Adrenal gland (tissue), 12 donors: ENCODE data around the gene LDB1. TPM values are rescaled to one million over a fixed set of nuclear protein-coding genes. Genes with fewer than 3 reads are reported as not detected.

Source experiments
- DNase-seq, 7 donors: peaks; one replicate each; pipeline ENCODE4 v3.0.0-alpha.2; 2019 to 2020
- H3K27ac ChIP-seq, 5 donors: fragments of 200-600 bp; sonication (generic) in 4 of 5; 1 replicate in 3 of 5; 2 replicates in 2 of 5; pipeline versions ENCODE4 v1.5.1 to v1.8.0; 2016 to 2020; ENCODE audit warnings: mild to moderate bottlenecking in 1 of 5
- H3K27me3 ChIP-seq: fragments of 200-600 bp; 2 replicates; pipeline ENCODE4 v1.8.0; 2021
- H3K36me3 ChIP-seq, 2 donors: fragments of 200-600 bp; replicated peaks in 1 of 2; 1 replicate in 1 of 2; 2 replicates in 1 of 2; pipeline versions ENCODE4 v1.5.1 to v1.8.0; 2018 to 2022
- H3K4me1 ChIP-seq, 2 donors: fragments of 200-600 bp; replicated peaks in 1 of 2; 1 replicate in 1 of 2; 2 replicates in 1 of 2; pipeline versions ENCODE4 v1.5.1 to v1.8.0; 2018 to 2021
- H3K4me3 ChIP-seq, 4 donors: fragments of 200-600 bp; sonication (generic) in 3 of 4; one replicate each; pipeline ENCODE4 v1.5.1; 2016 to 2018
- H3K9me3 ChIP-seq, 3 donors: fragments of 200-600 bp; sonication (generic) in 1 of 3; replicated peaks in 1 of 3; 1 replicate in 2 of 3; 2 replicates in 1 of 3; pipeline versions ENCODE4 v1.5.1 to v1.8.0; 2016 to 2021
- CTCF ChIP-seq, 6 experiments: fragments of 450-650 bp in 4 of 6; fragments of 200-600 bp in 2 of 6; sonication (generic) in 1 of 6; IDR thresholded peaks; 1 replicate in 5 of 6; 2 replicates in 1 of 6; pipeline versions ENCODE4 v1.5.1 to v1.8.0; 2016 to 2021; ENCODE audit warnings: antibody characterized with exemption in 6 of 6, mild to moderate bottlenecking in 2 of 6, moderate library complexity in 1 of 6
- POLR2A ChIP-seq, 2 donors: fragments of 450-650 bp; IDR thresholded peaks; one replicate each; pipeline ENCODE4 v1.6.1; 2017; ENCODE audit warnings: antibody characterized with exemption in 2 of 2, mild to moderate bottlenecking in 2 of 2, moderate library complexity in 1 of 2
- WGBS, 4 donors: extraction: QIAGEN DNeasy Blood & Tissue Kit in 2 of 4; methylation state at CpG; one replicate each; pipeline versions ENCODE4 v1.1.5 to v1.1.7; 2013 to 2017; 5-methylcytosine and 5-hydroxymethylcytosine counted together
- intact Hi-C, 2 donors: fragments of 100-400 bp; cut with DNase I; formaldehyde crosslinking; loops; one replicate each; pipeline versions ENCODE4 v1.14.1 to v1.15.0; 2022 to 2023
- polyA plus RNA-seq, 3 donors: library from polyadenylated mRNA; stranded (reverse); fragments of 200-250 nt in 2 of 3; fragments of 350-450 nt in 1 of 3; fragmentation: Illumina TruSeq in 1 of 3; extraction: RNeasy Lipid Tissue Mini Kit (QIAGEN cat#74804) in 1 of 3; gene quantifications; one replicate each; pipeline ENCODE4 v1.2.3, GENCODE V29; 2013 to 2014
- small RNA-seq, 2 donors: library from RNA; depleted of rRNA; stranded (forward); fragments of <200 nt; gene quantifications; one replicate each; pipeline ENCODE3, GENCODE V24; 2016
- total RNA-seq, 9 donors: library from RNA; depleted of rRNA in 4 of 9; stranded (reverse); fragments of >200 nt in 4 of 9; fragments of 120-200 nt in 1 of 9; fragmentation: NEBNext Ultra II Directional in 1 of 9; extraction: Animal tissue kit (Norgen Biotek cat#: 25700) in 1 of 9; gene quantifications; one replicate each; pipeline versions ENCODE4 v1.1.0 to v1.2.4, GENCODE V29; 2013 to 2023
- donor health status: healthy with polysubstance abuse.
- donor health status: Bipolar disorder and iron deficiency.
- donor health status: DM: yes; HTN: yes; CAD: no.
- donor health status: DM: no; HTN: no; CAD: no.
- donor health status: DM: no; HTN: no; CAD: no.
- donor health status: DM: yes; HTN: yes; CAD: no.

The LDB1 gene
- total and polyA plus RNA-seq, 12 donors = 24.1 to 76.9 (median 47.8) TPM

- peak in 1 of 6 experiments; percentile 4 for TF ChIP-seq CTCF (IDR thresholded peaks at IDR 0.05)
- peak; percentile 78 to 82 for TF ChIP-seq POLR2A (IDR thresholded peaks at IDR 0.05)
- intact Hi-C loops = loop anchor here in 1 of 2 donors (10.0 kb wide), 1 partner anchor 230 kb away; no protein-coding TSS in a partner anchor
- Histone ChIP-seq H3K27me3 (no peaks in the 10 kb centered on the region), H3K4me1 (peaks cover 11 to 15% of the 10 kb centered on the region in 2 donors), H3K27ac (peak within 1 kb of the TSS; percentile 74 to 95 (median 87)), H3K4me3 (peak within 1 kb of the TSS; percentile 59 to 98 (median 88)), H3K36me3 (no peaks in the 10 kb centered on the region), H3K9me3 (no peaks in the 10 kb centered on the region)
- DNase-seq = peak; percentile 88 to 93 (median 90)
- 1 to 5% (median 2%) methylated on average over 11 to 61 of the region's 61 CpGs for WGBS, 4 donors
Measured at GRCh38 chr10:102064868-102065560, 55.2 kb downstream of the LDB1 start, which contains the start of gene HPS6. Gene HPS6, plus strand, starts transcription at chr10:102065349. Its CDS starts 126 bp downstream, at chr10:102065475.

- TF ChIP-seq CTCF (IDR thresholded peaks at IDR 0.05) (no peak), POLR2A (IDR thresholded peaks at IDR 0.05) (no peak)
- peaks cover 11 to 15% of the 10 kb centered on the region in 2 donors for H3K4me1 ChIP-seq
- DNase-seq = no peak
- WGBS, 4 donors = 50 to 60% (median 55%) methylated on average over 2 of the region's 2 CpGs
- H3K4me3 ChIP-seq = peak overlapping the region in 1 of 4 donors; percentile 79
- H3K27ac ChIP-seq = peak overlapping the region in 4 of 5 donors; percentile 79 to 95 (median 90)
- H3K36me3 ChIP-seq = no peaks in the 10 kb centered on the region
- intact Hi-C loops = loop anchor here in 1 of 2 donors (10.0 kb wide), 1 partner anchor 230 kb away; no protein-coding TSS in a partner anchor
- no peaks in the 10 kb centered on the region for H3K9me3 ChIP-seq
- H3K27me3 ChIP-seq = no peaks in the 10 kb centered on the region
Measured at GRCh38 chr10:102064503-102064867, 55.7 kb downstream of the LDB1 start.

- no peaks in the 10 kb centered on the region for H3K36me3 ChIP-seq
- intact Hi-C loops = loop anchor here in 1 of 2 donors (10.0 kb wide), 1 partner anchor 225 kb away; no protein-coding TSS in a partner anchor
- no peak overlapping the region for H3K4me3 ChIP-seq
- H3K27ac ChIP-seq = no peak overlapping the region
- no peaks in the 10 kb centered on the region for H3K9me3 ChIP-seq
- peaks cover 0 to 3% of the 10 kb centered on the region in 2 donors for H3K4me1 ChIP-seq
- DNase-seq = no peak
- TF ChIP-seq CTCF (IDR thresholded peaks at IDR 0.05) (no peak), POLR2A (IDR thresholded peaks at IDR 0.05) (no peak)
- no peaks in the 10 kb centered on the region for H3K27me3 ChIP-seq
Measured at GRCh38 chr10:102059987-102060386, 60.2 kb downstream of the LDB1 start.

Small RNA genes lying within 50 kb of the gene (small RNA-seq; reads per million reads assigned to genes)
- 0 reads per million in 2 donors for gene AL500527.1
- gene AL500527.2 = 0 reads per million in 2 donors

Other genes with a start within 250 kb of the LDB1 start
- 10 to 100 TPM; 12.6 to 29.7 (median 18.2) TPM for gene ARMH3, start 64.2 kb downstream of the LDB1 start, total RNA-seq
- gene ARMH3, start 64.2 kb downstream of the LDB1 start, polyA plus RNA-seq = 10 to 100 TPM; 13.9 to 23.1 (median 16.7) TPM
- 10 to 100 TPM; 17.2 to 46.0 (median 25.1) TPM for gene HPS6, start 55.0 kb downstream of the LDB1 start, total RNA-seq
- 10 to 100 TPM in 1 of 3 donors, 1 to 10 TPM in 2; 4.5 to 13.0 (median 9.5) TPM for gene HPS6, start 55.0 kb downstream of the LDB1 start, polyA plus RNA-seq
- 10 to 100 TPM; 11.1 to 39.9 (median 19.0) TPM for gene PPRC1, start 12.7 kb upstream of the LDB1 start, total RNA-seq
- 10 to 100 TPM; 24.7 to 35.8 (median 35.2) TPM for gene PPRC1, start 12.7 kb upstream of the LDB1 start, polyA plus RNA-seq
- 10 to 100 TPM; 26.2 to 59.4 (median 33.3) TPM for gene NOLC1, start 32.0 kb upstream of the LDB1 start, total RNA-seq
- gene NOLC1, start 32.0 kb upstream of the LDB1 start, polyA plus RNA-seq = 100 to 1,000 TPM in 1 of 3 donors, 10 to 100 TPM in 2; 18.6 to 111 (median 21.6) TPM
- gene ELOVL3, start 105.9 kb upstream of the LDB1 start, total RNA-seq = 10 to 100 TPM in 1 of 9 donors, 1 to 10 TPM in 2, under 1 TPM in 5, not detected in 1; 0.35 to 26.3 (median 0.72) TPM
- gene ELOVL3, start 105.9 kb upstream of the LDB1 start, polyA plus RNA-seq = 1 to 10 TPM in 2 of 3 donors, not detected in 1; 1.1 to 2.4 TPM
- gene PITX3, start 121.1 kb upstream of the LDB1 start, total RNA-seq = 1 to 10 TPM in 1 of 9 donors, under 1 TPM in 1, not detected in 7; 0.69 to 5.2 TPM
- not detected for gene PITX3, start 121.1 kb upstream of the LDB1 start, polyA plus RNA-seq
- gene GBF1, start 125.2 kb upstream of the LDB1 start, total RNA-seq = 10 to 100 TPM; 28.4 to 46.1 (median 40.7) TPM
- 10 to 100 TPM; 16.4 to 35.1 (median 20.6) TPM for gene GBF1, start 125.2 kb upstream of the LDB1 start, polyA plus RNA-seq